BLaER1 (cell line): ENCODE measurements around the gene PRKCH.
A peak's percentile ranks its signal among the peaks of the same experiment; 100 is the strongest.

Experiments
- H3K27ac ChIP-seq: shearing (Covaris generic); formaldehyde crosslinking; 2 replicates; pipeline ENCODE4 v1.8.1; 2022
- H3K27me3 ChIP-seq: shearing (Covaris generic); formaldehyde crosslinking; 2 replicates; pipeline ENCODE4 v1.8.1; 2022
- H3K36me3 ChIP-seq: shearing (Covaris generic); formaldehyde crosslinking; 2 replicates; pipeline ENCODE4 v1.8.1; 2022
- H3K4me1 ChIP-seq: shearing (Covaris generic); formaldehyde crosslinking; 2 replicates; pipeline ENCODE4 v1.8.1; 2022
- H3K4me2 ChIP-seq: shearing (Covaris generic); formaldehyde crosslinking; 2 replicates; pipeline ENCODE4 v1.8.1; 2022
- H3K4me3 ChIP-seq: shearing (Covaris generic); formaldehyde crosslinking; 2 replicates; pipeline ENCODE4 v1.8.1; 2022
- H3K9ac ChIP-seq: shearing (Covaris generic); formaldehyde crosslinking; 2 replicates; pipeline ENCODE4 v1.8.1; 2022
- H3K9me3 ChIP-seq: shearing (Covaris generic); formaldehyde crosslinking; 2 replicates; pipeline ENCODE4 v1.8.1; 2022
- H4K20me1 ChIP-seq: shearing (Covaris generic); formaldehyde crosslinking; 2 replicates; pipeline ENCODE4 v1.8.1; 2022
- Cebpa-rat ChIP-seq: shearing (Covaris generic); IDR thresholded peaks from 2 replicates; pipeline ENCODE4 v1.8.1; 2022

Gene PRKCH

GRCh38 chr14:61547186-61548069 lies 226.0 kb downstream of the PRKCH start:
- TF ChIP-seq Cebpa-rat = no peak
- Histone ChIP-seq H4K20me1 (no peaks in the 10 kb centered on the region), H3K4me2 (no peak overlapping the region), H3K9ac (no peak overlapping the region), H3K27me3 (no peaks in the 10 kb centered on the region), H3K36me3 (peaks cover 78% of the 10 kb centered on the region), H3K27ac (peak overlapping the region; percentile 52; the same call in 1 of the 2 replicates), H3K4me1 (peaks cover 33% of the 10 kb centered on the region), H3K4me3 (no peak overlapping the region), H3K9me3 (peaks cover 8% of the 10 kb centered on the region)

- peaks cover 69% of the 10 kb centered on the region for H3K36me3 ChIP-seq
- peaks cover 50% of the 10 kb centered on the region for H3K4me1 ChIP-seq
- H3K9me3 ChIP-seq = peaks cover 8% of the 10 kb centered on the region
Observed at GRCh38 chr14:61549425-61549824, 228.0 kb downstream of the PRKCH start.

DNA sequence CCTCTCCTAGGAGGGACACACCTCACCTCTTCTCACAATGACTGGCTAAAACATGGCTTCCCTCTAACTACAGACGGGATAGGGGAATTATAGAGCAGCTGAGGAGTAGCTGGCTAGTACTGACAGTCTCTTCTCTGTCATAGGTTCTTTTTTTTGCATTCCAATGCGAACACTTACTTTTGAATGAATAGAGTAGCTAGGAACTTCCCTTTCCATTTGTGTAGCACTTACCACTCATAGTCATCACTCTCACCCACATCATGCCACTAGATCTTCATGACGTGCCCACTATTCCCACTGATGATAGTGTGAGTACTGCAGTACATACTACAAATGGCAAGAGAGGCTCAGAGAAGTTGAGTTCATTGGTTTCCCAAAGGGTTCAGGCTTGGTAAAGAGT lies 230.0 kb downstream of the PRKCH start:
- H3K9me3 ChIP-seq = peaks cover 8% of the 10 kb centered on the region
- peaks cover 70% of the 10 kb centered on the region for H3K4me1 ChIP-seq
- H3K27me3 ChIP-seq = no peaks in the 10 kb centered on the region
- no peaks in the 10 kb centered on the region for H4K20me1 ChIP-seq
- H3K4me3 ChIP-seq = no peak overlapping the region
- peak overlapping the region; percentile 94 for H3K27ac ChIP-seq
- H3K9ac ChIP-seq = peak overlapping the region; percentile 70; the same call in 1 of the 2 replicates
- peak overlapping the region; percentile 83 for H3K4me2 ChIP-seq
- TF ChIP-seq Cebpa-rat = no peak
- peaks cover 52% of the 10 kb centered on the region for H3K36me3 ChIP-seq

More at GRCh38 chr14:61549425-61549824, 228.0 kb downstream of the PRKCH start:
- no peak overlapping the region for H3K9ac ChIP-seq
- H3K27me3 ChIP-seq = no peaks in the 10 kb centered on the region
- no peak for TF ChIP-seq Cebpa-rat
- no peaks in the 10 kb centered on the region for H4K20me1 ChIP-seq
- H3K4me3 ChIP-seq = no peak overlapping the region
- H3K4me2 ChIP-seq = no peak overlapping the region
- H3K27ac ChIP-seq = peak overlapping the region; percentile 94; the same call in 1 of the 2 replicates

DNA sequence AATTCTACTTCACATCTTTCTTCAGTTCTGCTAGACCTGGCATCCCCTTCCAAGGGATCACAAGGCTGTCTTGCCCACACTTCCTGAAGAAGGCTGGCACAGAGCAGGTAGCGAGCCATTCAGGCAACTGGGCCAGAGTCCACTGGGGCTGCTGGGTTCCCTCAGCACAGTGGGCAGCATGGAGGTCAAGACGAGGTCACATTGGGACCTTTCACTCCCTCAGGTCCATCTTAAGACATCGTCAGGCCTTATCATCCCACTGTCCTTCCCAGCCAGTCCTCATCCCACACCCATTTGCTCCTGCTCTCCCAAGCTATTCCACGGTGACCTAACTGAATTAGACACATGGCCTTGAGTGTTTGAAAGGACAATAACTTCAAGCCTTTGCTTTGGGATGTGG lies 230.9 kb downstream of the PRKCH start:
- no peak for TF ChIP-seq Cebpa-rat
- H4K20me1 ChIP-seq = no peaks in the 10 kb centered on the region
- peak overlapping the region; percentile 83 for H3K4me2 ChIP-seq
- peaks cover 73% of the 10 kb centered on the region for H3K4me1 ChIP-seq
- H3K9ac ChIP-seq = peak overlapping the region; percentile 70
- peak overlapping the region; percentile 94 for H3K27ac ChIP-seq
- no peak overlapping the region for H3K4me3 ChIP-seq
- peaks cover 44% of the 10 kb centered on the region for H3K36me3 ChIP-seq
- H3K27me3 ChIP-seq = no peaks in the 10 kb centered on the region
- H3K9me3 ChIP-seq = peaks cover 8% of the 10 kb centered on the region

DNA sequence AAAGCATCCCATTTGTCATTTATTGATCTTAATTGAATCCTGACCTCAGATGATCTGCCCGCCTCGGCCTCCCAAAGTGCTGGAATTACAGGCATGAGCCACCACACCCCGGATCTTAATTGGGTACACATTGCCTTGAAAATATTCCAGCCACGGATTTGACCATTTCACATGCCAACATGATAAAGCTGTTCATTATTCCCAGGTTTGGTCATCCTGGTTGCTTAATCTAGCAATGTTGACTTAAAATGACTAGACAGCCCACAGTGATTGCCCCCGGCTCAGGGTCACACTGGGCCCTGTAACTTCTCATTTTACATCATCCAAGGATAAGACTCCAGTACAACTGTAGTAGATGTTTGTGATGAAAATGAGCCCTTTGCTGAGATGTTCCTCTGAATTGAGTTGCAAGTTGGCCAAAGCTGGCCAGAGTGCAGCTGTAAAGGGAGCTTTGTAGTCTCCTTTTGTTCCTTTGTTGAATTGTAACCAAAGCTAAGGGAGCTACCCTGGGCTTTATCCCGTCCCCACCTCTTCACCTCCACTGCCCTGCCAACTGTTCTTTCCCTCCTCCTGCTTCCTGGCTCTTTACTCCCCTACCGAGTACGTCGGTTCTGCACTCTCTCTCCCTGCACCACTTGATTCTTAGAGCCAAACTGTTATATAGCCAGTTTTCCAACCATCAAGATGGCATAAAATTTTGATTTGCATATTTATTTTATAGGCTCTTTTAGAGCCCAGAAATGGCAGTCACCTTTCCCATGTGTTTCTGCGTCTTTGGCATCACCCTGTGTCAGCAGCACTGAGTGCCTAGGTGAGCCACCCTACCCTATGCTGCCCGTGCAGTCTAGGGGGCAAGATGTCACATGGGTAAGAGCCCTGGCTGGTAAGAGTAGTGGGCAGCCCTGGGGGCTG lies 232.6 kb downstream of the PRKCH start:
- Histone ChIP-seq H4K20me1 (no peaks in the 10 kb centered on the region), H3K4me3 (no peak overlapping the region), H3K4me1 (peaks cover 85% of the 10 kb centered on the region), H3K27me3 (no peaks in the 10 kb centered on the region), H3K36me3 (peaks cover 26% of the 10 kb centered on the region), H3K9ac (peak overlapping the region; percentile 70), H3K27ac (peak overlapping the region; percentile 94), H3K4me2 (peak overlapping the region; percentile 83), H3K9me3 (peaks cover 8% of the 10 kb centered on the region)
- TF ChIP-seq Cebpa-rat = no peak

DNA sequence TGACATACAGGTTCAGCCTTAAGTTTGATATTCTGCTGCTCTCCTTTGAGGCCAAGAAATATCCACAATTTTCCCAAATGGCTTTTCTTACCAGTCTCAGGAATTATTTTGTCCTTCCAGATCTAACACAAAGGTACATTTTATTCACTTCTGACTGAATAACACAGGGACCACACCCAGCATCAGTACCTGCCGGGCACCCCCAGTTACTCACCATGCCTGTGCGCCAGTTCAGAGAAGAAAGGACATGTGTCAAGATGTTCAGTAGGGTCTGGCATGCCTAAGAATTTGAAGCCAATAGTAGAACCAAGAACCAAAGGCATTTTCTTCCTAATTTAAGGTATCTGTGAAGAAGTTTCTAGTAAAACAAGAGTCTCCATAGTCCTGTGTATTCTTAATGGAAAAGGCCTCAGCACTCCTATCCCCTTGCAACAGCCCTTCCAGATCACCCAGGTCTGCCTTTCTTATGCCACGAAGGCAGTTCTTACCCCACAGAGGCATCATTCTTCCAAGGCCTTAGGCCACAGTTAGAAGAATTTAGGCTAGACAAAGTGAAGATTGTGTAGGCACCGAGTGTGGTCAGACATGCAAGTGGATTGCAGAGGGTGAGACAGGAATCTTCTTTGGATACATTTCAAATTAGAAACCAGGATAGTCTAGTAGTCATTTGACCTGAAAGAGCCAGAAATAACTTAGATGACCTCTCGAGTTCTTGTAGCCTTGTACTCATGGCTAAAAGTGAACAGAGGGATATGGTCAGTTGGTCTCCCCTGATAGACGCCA lies 233.9 kb downstream of the PRKCH start:
- H3K4me1 ChIP-seq = peaks cover 97% of the 10 kb centered on the region
- H3K9ac ChIP-seq = no peak overlapping the region

GRCh38 chr14:61556455-61556854 lies 235.1 kb downstream of the PRKCH start:
- Histone ChIP-seq H3K9me3 (no peaks in the 10 kb centered on the region), H4K20me1 (no peaks in the 10 kb centered on the region), H3K27me3 (no peaks in the 10 kb centered on the region), H3K4me1 (peaks cover 97% of the 10 kb centered on the region), H3K9ac (no peak overlapping the region), H3K36me3 (peaks cover 1% of the 10 kb centered on the region; the same call in 1 of the 2 replicates), H3K4me3 (no peak overlapping the region), H3K4me2 (peak overlapping the region; percentile 83), H3K27ac (no peak overlapping the region)
- no peak for TF ChIP-seq Cebpa-rat

More for the DNA sequence above, 233.9 kb downstream of the PRKCH start:
- peak overlapping the region; percentile 94 for H3K27ac ChIP-seq
- no peaks in the 10 kb centered on the region for H3K9me3 ChIP-seq
- peaks cover 14% of the 10 kb centered on the region for H3K36me3 ChIP-seq
- no peak overlapping the region for H3K4me3 ChIP-seq
- no peaks in the 10 kb centered on the region for H3K27me3 ChIP-seq
- H3K4me2 ChIP-seq = peak overlapping the region; percentile 83
- no peaks in the 10 kb centered on the region for H4K20me1 ChIP-seq
- no peak for TF ChIP-seq Cebpa-rat

DNA sequence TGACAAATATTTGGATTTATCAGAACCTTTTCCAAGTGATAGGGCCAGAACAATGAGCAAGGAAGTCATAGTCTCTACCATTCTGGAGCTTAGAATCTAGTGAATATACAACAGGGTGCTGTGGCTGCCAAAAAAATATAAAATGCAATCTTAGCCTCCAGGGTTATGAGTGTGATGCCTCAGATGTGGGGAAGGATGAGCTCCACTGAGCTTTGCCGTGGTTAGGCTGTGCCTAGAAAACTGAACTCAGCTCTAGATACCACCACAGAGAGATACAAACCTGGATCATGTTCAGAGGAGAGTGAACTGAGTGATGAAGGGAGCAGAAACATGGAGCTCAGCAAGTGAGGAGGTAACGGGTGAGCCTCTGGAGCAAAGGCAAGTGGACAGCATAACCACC lies 235.9 kb downstream of the PRKCH start:
- Histone ChIP-seq H3K4me3 (no peak overlapping the region), H3K9me3 (no peaks in the 10 kb centered on the region), H4K20me1 (no peaks in the 10 kb centered on the region), H3K27me3 (no peaks in the 10 kb centered on the region), H3K27ac (peak overlapping the region; percentile 22; the same call in 1 of the 2 replicates), H3K4me2 (peak overlapping the region; percentile 83), H3K9ac (no peak overlapping the region), H3K4me1 (peaks cover 97% of the 10 kb centered on the region), H3K36me3 (no peaks in the 10 kb centered on the region)
- TF ChIP-seq Cebpa-rat = no peak

DNA sequence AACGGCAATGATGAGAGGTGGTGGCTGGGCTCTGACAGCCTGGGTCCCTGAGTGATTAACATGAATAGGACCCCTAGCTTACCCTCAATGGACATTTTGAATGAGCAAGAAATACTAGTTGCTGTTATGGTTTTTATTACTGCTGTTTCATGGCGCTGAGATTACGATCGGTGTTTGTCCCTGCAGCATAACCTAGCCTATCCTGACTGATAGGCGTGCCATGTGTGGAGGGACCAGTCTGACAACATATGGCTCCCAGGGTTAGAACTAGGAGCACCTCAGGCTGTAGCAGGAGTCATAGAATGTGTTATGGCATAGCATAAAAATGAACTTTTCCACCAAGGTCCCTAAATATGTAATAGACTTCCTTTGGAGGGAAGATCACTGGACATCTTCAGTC lies 236.5 kb downstream of the PRKCH start:
- TF ChIP-seq Cebpa-rat = no peak

More for the DNA sequence above, 236.5 kb downstream of the PRKCH start:
- Histone ChIP-seq H3K4me1 (peaks cover 97% of the 10 kb centered on the region), H3K9me3 (no peaks in the 10 kb centered on the region), H3K27me3 (no peaks in the 10 kb centered on the region), H3K4me3 (no peak overlapping the region), H3K4me2 (peak overlapping the region; percentile 83), H3K9ac (no peak overlapping the region), H3K27ac (peak overlapping the region; percentile 22; the same call in 1 of the 2 replicates), H3K36me3 (no peaks in the 10 kb centered on the region), H4K20me1 (no peaks in the 10 kb centered on the region)
